Neural cell (in vitro differentiated cells): ENCODE measurements around the gene NAALADL1.

Source experiments
- EP300 ChIP-seq: fragments of 450-650 bp; conservative IDR thresholded peaks from 2 replicates; pipeline ENCODE4 v1.6.1; 2014; ENCODE audit warnings: antibody characterized with exemption, mild to moderate bottlenecking, moderate library complexity; ENCODE audit not compliant: poor library complexity, severe bottlenecking
- EZH2 ChIP-seq: fragments of 200-600, 300-800 bp; shearing (Covaris generic), sonication (generic); IDR thresholded peaks from 2 replicates; pipeline ENCODE4 v1.6.1; 2014; ENCODE audit warnings: antibody characterized with exemption, low read length, borderline replicate concordance, mild to moderate bottlenecking; ENCODE audit not compliant: insufficient read depth, poor library complexity, severe bottlenecking
- POLR2AphosphoS5 ChIP-seq: IDR thresholded peaks from 2 replicates; pipeline ENCODE4 v1.6.1; 2012

DNA sequence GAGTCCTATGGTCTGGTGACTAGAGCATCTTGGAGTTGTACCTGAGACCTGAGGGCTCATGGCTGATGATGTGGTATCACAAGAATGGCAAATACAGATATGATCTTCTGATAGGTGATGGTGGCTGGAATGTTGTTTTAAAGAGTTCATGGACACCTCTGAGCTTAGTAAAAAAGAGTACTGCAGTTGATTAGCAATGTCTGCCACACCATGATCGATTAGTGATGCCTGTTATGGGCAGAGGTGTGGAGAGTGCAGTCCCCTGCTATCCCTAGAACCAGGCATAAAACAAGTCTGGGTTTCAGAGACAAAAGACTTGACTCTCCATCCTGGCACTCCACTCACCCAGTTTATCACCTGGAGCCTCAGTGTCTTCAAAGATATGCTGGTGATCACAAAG, 60.2 kb downstream of the NAALADL1 start:
- TF ChIP-seq POLR2AphosphoS5: no peak
- no peak for TF ChIP-seq EP300
- TF ChIP-seq EZH2: no peak
